Measurements from ENCODE around the gene IL27RA.
"Not testable (repeated sequence)": the region's sequence is repeated elsewhere in the genome, so short reads cannot be mapped to it uniquely, and the experiment has no call there.

- not testable (repeated sequence) for TF ChIP-seq REST (IDR thresholded peaks at IDR 0.05); YY1 (IDR thresholded peaks at IDR 0.05); CTCF (IDR thresholded peaks at IDR 0.05; ENCODE audit: low read depth, low read length, missing input control); TAF1 (conservative IDR thresholded peaks at IDR 0.05); ZBTB33 (IDR thresholded peaks at IDR 0.05); JUND (IDR thresholded peaks at IDR 0.05)
Observed at GRCh38 chr19:14026652-14027192, 4.8 kb upstream of the IL27RA start.

Data from liver (tissue), 3 donors.